HTR-8/SVneo (cell line): Measurements from ENCODE around the gene HHAT.
A peak's percentile ranks its signal among the peaks of the same experiment; 100 is the strongest.

Experiments
- DNase-seq: peaks from one replicate; pipeline ENCODE4 v3.0.0; 2011; ENCODE audit warnings: low spot score, mixed read lengths; ENCODE audit not compliant: insufficient read length
- FAIRE-seq: peaks from 2 replicates; lab custom pipeline; 2011; peaks lifted over from hg19 to GRCh38; lab: Jason Lieb, UNC

HHAT gene

GRCh38 chr1:210573141-210573540, 244.4 kb downstream of the HHAT start:
- DNase-seq (no peak), FAIRE-seq (no peak)

DNA sequence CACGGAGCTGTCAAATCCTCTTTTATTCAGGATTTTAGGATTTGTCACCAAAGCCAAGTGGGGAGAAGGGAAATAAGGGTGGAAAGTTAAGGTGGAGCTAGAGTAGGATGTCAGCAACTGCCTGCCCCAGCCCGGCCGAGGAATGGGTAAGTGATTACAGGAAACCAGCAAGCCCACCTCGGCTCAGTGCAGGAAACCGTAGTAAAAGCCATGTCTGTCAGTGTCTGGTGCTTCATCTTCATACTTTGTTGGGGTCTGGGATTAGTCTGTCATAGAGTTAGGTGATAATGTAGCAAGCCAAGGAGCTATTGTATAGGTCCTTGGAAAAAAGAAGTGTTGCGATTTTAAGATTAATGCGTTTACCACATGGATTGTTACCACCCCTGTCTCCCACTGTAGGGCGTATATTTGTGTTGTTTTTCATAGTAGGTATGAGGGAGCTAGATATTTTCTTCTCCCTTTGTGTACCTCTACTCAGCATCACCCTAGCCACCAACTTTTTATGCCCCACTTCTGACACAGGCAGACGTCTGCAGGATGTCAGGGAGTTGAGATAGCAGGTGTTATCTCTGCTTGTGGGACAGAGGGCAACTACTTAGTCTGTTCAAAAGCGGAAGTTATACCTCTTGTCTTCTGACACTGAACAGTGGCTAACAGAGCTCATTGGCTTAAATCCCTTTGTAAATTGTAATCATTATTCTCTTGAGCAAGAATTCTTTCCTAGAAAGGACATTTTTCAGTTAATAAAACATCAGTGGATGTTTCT, 253.7 kb downstream of the HHAT start:
- DNase-seq (no peak), FAIRE-seq (no peak)

- DNase-seq (peak; percentile 85), FAIRE-seq (peak; percentile 85)
Observed at GRCh38 chr1:210584439-210585113, 255.9 kb downstream of the HHAT start.

DNA sequence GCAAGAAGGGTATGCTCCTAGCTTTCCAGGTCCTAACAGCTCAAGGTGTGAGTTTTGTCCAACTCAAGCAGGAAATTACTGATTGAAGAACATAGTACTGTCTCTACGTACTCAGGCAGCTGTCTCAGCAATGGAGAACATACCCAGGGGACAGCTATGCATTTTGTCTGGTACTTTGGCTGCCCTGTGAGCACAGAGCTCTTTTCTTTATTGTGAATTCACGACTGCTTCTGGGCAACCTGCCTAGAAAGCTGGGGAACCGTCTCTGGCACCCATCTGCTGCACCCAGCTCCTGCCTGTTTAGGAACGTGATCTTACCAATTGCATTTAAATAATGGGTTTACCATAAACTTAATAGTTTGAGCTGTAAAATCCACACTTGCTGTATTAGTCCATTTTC, 258.1 kb downstream of the HHAT start:
- FAIRE-seq (no peak), DNase-seq (no peak)

- FAIRE-seq (no peak), DNase-seq (no peak)
Observed at GRCh38 chr1:210587566-210587965, 258.9 kb downstream of the HHAT start.

- no peak for FAIRE-seq
- no peak for DNase-seq
Observed at GRCh38 chr1:210588357-210588756, 259.7 kb downstream of the HHAT start.

DNA sequence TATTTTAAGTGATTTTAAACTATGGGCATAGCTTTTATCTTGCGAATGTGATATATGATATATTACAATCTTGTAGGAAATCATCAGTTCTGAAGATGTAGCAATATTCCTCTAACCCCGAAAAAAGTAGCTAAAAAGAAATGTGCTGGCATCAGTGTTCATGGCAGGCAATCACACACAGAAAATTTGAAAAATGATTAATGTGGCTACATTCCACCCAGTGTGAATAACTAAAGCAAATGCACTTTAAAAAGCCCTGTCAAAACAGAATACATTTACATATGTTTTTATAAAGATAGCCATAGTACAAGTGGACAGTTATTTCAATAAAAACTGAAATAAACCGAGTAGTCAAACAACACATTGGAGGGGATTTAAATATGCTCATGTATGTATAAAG, 260.2 kb downstream of the HHAT start:
- DNase-seq (no peak), FAIRE-seq (no peak)

DNA sequence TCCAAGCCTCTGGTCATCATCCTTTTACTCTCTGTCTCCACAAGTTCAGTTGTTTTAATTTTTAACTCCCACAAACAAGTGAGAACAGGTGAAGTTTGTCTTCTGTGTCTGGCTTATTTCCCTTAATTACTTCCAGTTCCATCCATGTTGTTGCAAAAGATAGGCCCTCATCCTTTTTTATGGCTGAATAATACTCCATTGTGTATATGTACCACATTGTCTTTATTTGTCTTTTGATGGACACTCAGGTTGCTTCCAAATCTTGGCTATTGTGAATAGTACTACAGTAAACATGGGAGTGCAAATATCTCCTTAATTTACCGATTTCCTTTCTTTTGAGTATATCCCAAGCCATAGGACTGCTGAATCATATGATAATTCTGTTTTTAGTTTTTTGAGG, 262.5 kb downstream of the HHAT start:
- FAIRE-seq (no peak), DNase-seq (no peak)

DNA sequence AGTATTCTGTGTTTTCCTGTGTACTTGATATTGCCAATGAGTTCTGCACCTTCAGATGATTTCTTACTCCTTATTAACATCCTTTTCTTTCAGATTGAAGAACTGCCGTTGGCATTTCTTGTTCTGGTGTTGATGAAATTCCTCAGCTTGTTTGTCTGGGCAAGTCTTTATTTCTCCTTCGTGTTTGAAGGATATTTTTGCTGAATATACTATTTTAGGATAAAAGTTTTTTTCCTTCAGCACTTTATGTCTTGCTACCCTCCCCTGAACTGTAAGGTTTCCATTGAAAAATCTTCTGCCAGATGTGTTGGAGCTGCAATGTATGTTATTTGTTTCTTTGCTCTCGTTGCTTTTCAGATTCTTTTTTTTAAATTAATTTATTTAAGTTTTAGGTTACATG, 265.9 kb downstream of the HHAT start:
- no peak for DNase-seq

DNA sequence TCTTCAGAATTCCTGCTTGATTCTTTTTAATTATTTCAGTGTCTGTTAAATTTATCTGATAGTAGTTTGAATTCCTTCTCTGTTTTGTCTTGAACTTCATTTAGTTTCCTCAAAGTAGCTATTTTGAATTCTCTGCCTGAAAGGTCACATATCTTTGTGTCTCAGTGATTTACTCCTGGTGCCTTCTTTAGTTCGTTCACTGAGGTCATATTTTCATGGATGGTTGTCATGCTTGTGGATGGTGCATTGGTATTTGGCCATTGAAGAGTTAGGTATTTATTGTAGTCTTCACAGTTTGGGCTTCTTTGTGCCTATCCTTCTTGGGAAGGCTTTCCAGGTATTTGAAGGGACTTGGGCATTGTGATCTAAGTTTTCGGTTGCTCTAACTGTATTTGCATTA, 267.9 kb downstream of the HHAT start:
- DNase-seq, result no peak
- no peak for FAIRE-seq

More for the DNA sequence above, 265.9 kb downstream of the HHAT start:
- no peak for FAIRE-seq

GRCh38 chr1:210597555-210598134, 268.9 kb downstream of the HHAT start:
- FAIRE-seq, result peak; percentile 38
- DNase-seq, result peak; percentile 61

GRCh38 chr1:210598135-210598652, 269.5 kb downstream of the HHAT start:
- FAIRE-seq (peak; percentile 94), DNase-seq (peak; percentile 64)

DNA sequence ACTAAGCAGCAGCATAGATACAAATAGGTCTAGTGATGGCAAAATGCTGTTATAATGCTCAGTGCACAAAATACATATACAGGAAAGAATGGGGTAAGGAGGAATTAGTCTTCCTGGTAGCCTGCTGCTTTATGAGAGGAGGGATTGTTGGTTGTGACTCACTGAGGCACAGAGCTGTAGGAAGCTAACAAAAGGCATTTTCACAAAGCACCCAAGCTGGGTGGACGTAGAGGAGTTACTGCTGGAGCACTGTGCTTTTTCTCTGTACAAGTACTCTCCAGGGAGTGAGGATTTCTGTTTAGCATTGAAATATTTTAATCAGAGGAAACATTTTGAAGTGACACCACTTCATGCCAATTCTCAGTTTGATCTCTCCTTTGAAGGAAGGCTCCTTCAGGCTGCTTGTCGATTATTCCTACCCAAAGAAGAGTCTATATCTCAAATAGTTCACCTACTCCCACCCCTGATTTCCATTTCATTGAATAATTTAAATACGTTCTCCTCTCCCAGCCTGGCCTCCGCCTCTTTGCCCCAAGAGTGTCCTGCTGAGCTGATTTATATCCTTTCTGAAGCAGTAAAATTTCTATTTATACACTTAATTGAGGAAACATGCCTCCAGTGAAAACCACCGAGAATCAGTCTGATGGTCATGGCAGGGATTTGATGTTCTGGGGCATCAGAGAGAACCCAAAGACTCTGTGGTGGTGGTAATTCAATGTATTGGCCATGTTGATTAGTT, 271.9 kb downstream of the HHAT start:
- FAIRE-seq (no peak), DNase-seq (no peak)

GRCh38 chr1:210603123-210603522, 274.4 kb downstream of the HHAT start:
- no peak for FAIRE-seq
- no peak for DNase-seq

DNA sequence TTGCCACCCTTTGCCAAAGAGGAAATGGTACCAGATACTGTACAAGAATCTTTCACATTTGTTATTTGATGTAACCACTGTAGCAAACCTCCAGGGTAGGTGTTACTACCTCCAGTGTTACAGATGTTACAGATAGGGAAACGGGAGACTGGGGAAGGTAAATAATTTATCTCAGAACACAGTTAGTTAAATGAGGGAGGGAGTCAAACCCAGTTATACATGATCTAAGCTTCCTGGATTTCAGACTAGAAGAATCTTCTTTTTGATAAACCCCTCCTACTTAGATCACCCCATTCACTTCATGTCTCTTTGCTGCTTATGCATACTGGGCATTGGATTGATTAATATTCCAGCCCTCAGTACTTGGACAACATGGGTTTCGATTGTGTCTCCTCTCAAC, 276.4 kb downstream of the HHAT start:
- FAIRE-seq (no peak), DNase-seq (no peak)

- FAIRE-seq, result no peak
- DNase-seq, result no peak
Observed at GRCh38 chr1:210607361-210607760, 278.7 kb downstream of the HHAT start.

DNA sequence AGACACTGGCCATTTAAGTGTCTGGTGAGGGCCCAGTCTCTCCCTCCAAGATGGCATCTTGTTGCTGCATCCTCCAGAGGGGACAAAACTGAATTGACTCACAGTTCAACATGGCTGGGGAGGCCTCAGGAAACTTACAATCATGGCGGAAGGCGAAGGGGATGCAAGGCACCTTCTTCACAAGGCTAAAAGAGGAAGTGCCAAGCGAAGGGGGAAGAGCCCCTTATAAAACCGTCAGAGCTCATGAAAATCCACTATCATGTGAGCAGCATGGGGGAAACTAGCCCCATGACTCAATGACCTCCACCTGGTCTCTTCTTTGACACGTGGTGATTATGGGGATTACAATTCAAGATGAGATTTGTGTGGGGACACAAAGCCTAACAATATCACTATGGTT, 280.1 kb downstream of the HHAT start:
- FAIRE-seq, result no peak
- no peak for DNase-seq

- DNase-seq (no peak), FAIRE-seq (no peak)
Observed at GRCh38 chr1:210616356-210616755, 287.7 kb downstream of the HHAT start.

GRCh38 chr1:210617293-210617692, 288.6 kb downstream of the HHAT start:
- no peak for DNase-seq
- FAIRE-seq, result no peak

GRCh38 chr1:210618369-210618768, 289.7 kb downstream of the HHAT start:
- DNase-seq, result no peak
- no peak for FAIRE-seq
